Measurements from ENCODE around the gene HSD17B1. TPM values are rescaled to one million over a fixed set of nuclear protein-coding genes. Genes with fewer than 3 reads are reported as not detected.

Gene HSD17B1
- total and polyA plus RNA-seq, 8 donors = 0.32 to 3.5 (median 0.91) TPM

DNA sequence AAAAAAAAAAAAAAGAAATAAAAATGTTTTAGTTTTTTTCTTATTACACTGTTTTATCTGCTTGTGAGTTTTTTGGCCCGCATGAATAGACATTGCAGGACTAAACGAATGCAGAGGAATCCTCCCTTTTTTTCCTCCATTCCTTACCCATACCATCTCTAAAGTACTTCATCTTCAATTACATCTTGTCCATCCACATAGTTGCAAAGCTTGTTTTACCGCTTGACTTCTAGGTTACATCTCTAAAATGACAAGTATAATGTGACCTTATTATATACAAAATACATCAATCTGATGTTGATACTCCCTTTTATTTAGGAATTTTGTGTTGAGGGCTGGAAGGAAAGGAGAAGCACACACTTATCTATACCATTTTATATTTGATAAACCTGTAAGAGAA is 43.7 kb downstream of the HSD17B1 start:
- H3K4me1 ChIP-seq = no peaks in the 10 kb centered on the region
- ATAC-seq = no peak
- DNase-seq = no peak
- intact Hi-C loops (cut with DNase I) = no loop called here
- no peak for FAIRE-seq
- peaks cover 0 to 5% (median 0%) of the 10 kb centered on the region in 3 donors for H3K36me3 ChIP-seq
- no peaks in the 10 kb centered on the region for H3K27me3 ChIP-seq
- no peak overlapping the region for H3K4me3 ChIP-seq
- no peak overlapping the region for H3K27ac ChIP-seq
- TF ChIP-seq CTCF (IDR thresholded peaks at IDR 0.05) = no peak
- WGBS, 2 donors = 79 to 87% methylated on average over 3 of the region's 3 CpGs
- H3K9me3 ChIP-seq = no peaks in the 10 kb centered on the region

DNA sequence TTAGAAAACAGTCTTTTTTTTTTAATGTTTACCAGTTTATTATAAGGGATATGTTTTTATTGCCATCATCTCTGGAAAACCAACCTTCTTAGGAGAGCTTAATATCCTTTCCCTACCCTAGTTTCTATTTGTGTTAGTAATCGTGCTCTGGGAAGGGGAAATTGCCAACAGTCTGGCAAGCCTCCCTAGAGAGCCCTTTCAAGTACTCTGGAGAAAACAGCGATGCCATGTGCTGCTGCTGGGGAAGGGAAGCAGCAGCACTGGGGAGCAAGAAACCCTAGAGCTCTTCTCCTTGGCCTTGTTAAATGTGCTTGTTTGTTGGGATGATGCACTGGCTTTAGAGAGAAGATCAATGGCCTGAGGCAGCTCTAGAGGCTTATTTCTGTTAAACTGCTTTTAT is 46.2 kb downstream of the HSD17B1 start:
- FAIRE-seq = no peak
- 29 to 42% methylated on average over 2 of the region's 2 CpGs for WGBS, 2 donors
- no peak overlapping the region for H3K4me3 ChIP-seq
- peak in 2 of 4 donors; percentile 34 to 52 for ATAC-seq
- H3K4me1 ChIP-seq = no peaks in the 10 kb centered on the region
- no peak for DNase-seq
- H3K27ac ChIP-seq = no peak overlapping the region
- no peaks in the 10 kb centered on the region for H3K9me3 ChIP-seq
- TF ChIP-seq CTCF (IDR thresholded peaks at IDR 0.05) = no peak
- intact Hi-C loops (cut with DNase I) = no loop called here
- H3K27me3 ChIP-seq = no peaks in the 10 kb centered on the region
- H3K36me3 ChIP-seq = no peaks in the 10 kb centered on the region

GRCh38 chr17:42603318-42603717 is 50.6 kb downstream of the HSD17B1 start:
- FAIRE-seq = no peak
- intact Hi-C loops (cut with DNase I) = no loop called here
- 86 to 90% methylated on average over 7 of the region's 7 CpGs for WGBS, 2 donors
- ATAC-seq = no peak
- DNase-seq = no peak
- Histone ChIP-seq H3K4me3 (no peak overlapping the region), H3K27ac (no peak overlapping the region), H3K27me3 (no peaks in the 10 kb centered on the region), H3K9me3 (no peaks in the 10 kb centered on the region), H3K36me3 (no peaks in the 10 kb centered on the region), H3K4me1 (peaks cover 4 to 25% (median 10%) of the 10 kb centered on the region in 3 donors)
- TF ChIP-seq CTCF (IDR thresholded peaks at IDR 0.05) = no peak

Small RNA genes lying within 50 kb of the gene (microRNA-seq; reads per million reads assigned to microRNA genes)
- 2.7 to 3.5 reads per million in 2 donors for gene MIR5010

Other genes with a start within 250 kb of the HSD17B1 start
- 100 to 1,000 TPM in 2 of 6 donors, 10 to 100 TPM in 4; 63.3 to 127 (median 78.6) TPM for gene STAT3, start 164.5 kb upstream of the HSD17B1 start, total RNA-seq
- 10 to 100 TPM; 37.9 to 42.9 TPM for gene STAT3, start 164.5 kb upstream of the HSD17B1 start, polyA plus RNA-seq
- gene CAVIN1, start 129.7 kb upstream of the HSD17B1 start, total RNA-seq = 10 to 100 TPM; 11.5 to 42.6 (median 19.6) TPM
- gene CAVIN1, start 129.7 kb upstream of the HSD17B1 start, polyA plus RNA-seq = 10 to 100 TPM; 25.2 to 32.9 TPM
- 10 to 100 TPM; 22.8 to 51.3 (median 28.6) TPM for gene ATP6V0A1, start 94.0 kb upstream of the HSD17B1 start, total RNA-seq
- 10 to 100 TPM; 37.2 to 55.9 TPM for gene ATP6V0A1, start 94.0 kb upstream of the HSD17B1 start, polyA plus RNA-seq
- 10 to 100 TPM; 17.6 to 33.8 (median 25.6) TPM for gene NAGLU, start 16.7 kb upstream of the HSD17B1 start, total RNA-seq
- gene NAGLU, start 16.7 kb upstream of the HSD17B1 start, polyA plus RNA-seq = 10 to 100 TPM; 51.6 to 52.6 TPM
- 10 to 100 TPM; 32.3 to 63.5 (median 52.3) TPM for gene COASY, start 9.2 kb downstream of the HSD17B1 start, total RNA-seq
- 100 to 1,000 TPM; 135 to 152 TPM for gene COASY, start 9.2 kb downstream of the HSD17B1 start, polyA plus RNA-seq
- 10 to 100 TPM; 18.6 to 26.7 (median 22.9) TPM for gene MLX, start 14.2 kb downstream of the HSD17B1 start, total RNA-seq
- 10 to 100 TPM; 31.9 to 44.5 TPM for gene MLX, start 14.2 kb downstream of the HSD17B1 start, polyA plus RNA-seq
- gene PSMC3IP, start 24.8 kb downstream of the HSD17B1 start, total RNA-seq = 1 to 10 TPM; 1.0 to 2.7 (median 2.0) TPM
- gene PSMC3IP, start 24.8 kb downstream of the HSD17B1 start, polyA plus RNA-seq = 1 to 10 TPM; 3.9 to 7.0 TPM
- gene RETREG3, start 56.5 kb downstream of the HSD17B1 start, total RNA-seq = 10 to 100 TPM; 39.3 to 78.0 (median 47.0) TPM
- gene RETREG3, start 56.5 kb downstream of the HSD17B1 start, polyA plus RNA-seq = 10 to 100 TPM; 28.8 to 35.5 TPM
- 10 to 100 TPM; 10.5 to 79.9 (median 22.2) TPM for gene TUBG1, start 56.8 kb downstream of the HSD17B1 start, total RNA-seq
- gene TUBG1, start 56.8 kb downstream of the HSD17B1 start, polyA plus RNA-seq = 10 to 100 TPM; 23.5 to 29.1 TPM
- gene TUBG2, start 106.4 kb downstream of the HSD17B1 start, total RNA-seq = 10 to 100 TPM; 10.9 to 43.4 (median 19.8) TPM
- gene TUBG2, start 106.4 kb downstream of the HSD17B1 start, polyA plus RNA-seq = 10 to 100 TPM; 48.2 to 90.5 TPM
- gene PLEKHH3, start 124.1 kb downstream of the HSD17B1 start, total RNA-seq = 10 to 100 TPM; 24.7 to 90.6 (median 33.3) TPM
- gene PLEKHH3, start 124.1 kb downstream of the HSD17B1 start, polyA plus RNA-seq = 100 to 1,000 TPM; 148 to 215 TPM
- 1 to 10 TPM in 1 of 6 donors, under 1 TPM in 5; 0.09 to 1.0 (median 0.49) TPM for gene CCR10, start 128.9 kb downstream of the HSD17B1 start, total RNA-seq
- 1 to 10 TPM in 1 of 2 donors, under 1 TPM in 1; 0.91 to 1.1 TPM for gene CCR10, start 128.9 kb downstream of the HSD17B1 start, polyA plus RNA-seq
- 10 to 100 TPM in 1 of 6 donors, 1 to 10 TPM in 5; 3.1 to 10.4 (median 5.4) TPM for gene CNTNAP1, start 129.6 kb downstream of the HSD17B1 start, total RNA-seq
- gene CNTNAP1, start 129.6 kb downstream of the HSD17B1 start, polyA plus RNA-seq = 10 to 100 TPM in 1 of 2 donors, 1 to 10 TPM in 1; 8.1 to 20.0 TPM
- 10 to 100 TPM in 5 of 6 donors, 1 to 10 TPM in 1; 8.8 to 25.4 (median 14.6) TPM for gene EZH1, start 192.1 kb downstream of the HSD17B1 start, total RNA-seq
- 10 to 100 TPM; 16.3 to 23.3 TPM for gene EZH1, start 192.1 kb downstream of the HSD17B1 start, polyA plus RNA-seq
- gene RAMP2, start 208.3 kb downstream of the HSD17B1 start, total RNA-seq = 1 to 10 TPM; 2.4 to 9.2 (median 4.7) TPM
- gene RAMP2, start 208.3 kb downstream of the HSD17B1 start, polyA plus RNA-seq = 10 to 100 TPM; 15.9 to 26.5 TPM
- gene VPS25, start 220.5 kb downstream of the HSD17B1 start, total RNA-seq = 10 to 100 TPM; 18.1 to 30.7 (median 26.0) TPM
- gene VPS25, start 220.5 kb downstream of the HSD17B1 start, polyA plus RNA-seq = 10 to 100 TPM; 24.6 to 46.9 TPM
- under 1 TPM; 0.19 to 0.87 (median 0.51) TPM for gene WNK4, start 227.7 kb downstream of the HSD17B1 start, total RNA-seq
- 1 to 10 TPM; 1.1 to 4.7 TPM for gene WNK4, start 227.7 kb downstream of the HSD17B1 start, polyA plus RNA-seq
- gene COA3, start 245.8 kb downstream of the HSD17B1 start, total RNA-seq = 10 to 100 TPM; 48.1 to 73.6 (median 64.7) TPM
- gene COA3, start 245.8 kb downstream of the HSD17B1 start, polyA plus RNA-seq = 100 to 1,000 TPM; 107 to 130 TPM
- under 1 TPM; 0.13 to 0.78 (median 0.55) TPM for gene CNTD1, start 245.9 kb downstream of the HSD17B1 start, total RNA-seq
- gene CNTD1, start 245.9 kb downstream of the HSD17B1 start, polyA plus RNA-seq = under 1 TPM; 0.19 to 0.47 TPM

Measured in pancreas (tissue), 10 donors.